Medulla oblongata (tissue), 1 donor: ENCODE results near the gene MRPS27.

Experiments used
- DNase-seq: peaks from one replicate; pipeline ENCODE4 v3.0.0-alpha.2; 2015; ENCODE audit errors: extremely low spot score

Gene MRPS27

GRCh38 chr5:72256536-72256935 lies 63.5 kb downstream of the MRPS27 start:
- DNase-seq: no peak

GRCh38 chr5:72255670-72256069 lies 64.4 kb downstream of the MRPS27 start:
- no peak for DNase-seq

GRCh38 chr5:72255237-72255636 lies 64.8 kb downstream of the MRPS27 start:
- DNase-seq: no peak

- no peak for DNase-seq
Measured at GRCh38 chr5:72252574-72253155, 67.4 kb downstream of the MRPS27 start.

GRCh38 chr5:72252008-72252407 lies 68.0 kb downstream of the MRPS27 start:
- DNase-seq: no peak

- DNase-seq: no peak
Measured at GRCh38 chr5:72251386-72251785, 68.7 kb downstream of the MRPS27 start.

GRCh38 chr5:72248410-72248981 lies 71.5 kb downstream of the MRPS27 start:
- DNase-seq: peak; percentile 82

- DNase-seq: peak; percentile 54
Measured at GRCh38 chr5:72246954-72247442, 73.0 kb downstream of the MRPS27 start.

GRCh38 chr5:72245951-72246532 lies 74.0 kb downstream of the MRPS27 start:
- peak; percentile 41 for DNase-seq

- DNase-seq: peak; percentile 40
Measured at GRCh38 chr5:72245546-72245945, 74.5 kb downstream of the MRPS27 start.

GRCh38 chr5:72244862-72245371 lies 75.1 kb downstream of the MRPS27 start:
- DNase-seq: peak; percentile 83

- no peak for DNase-seq
Measured at GRCh38 chr5:72243706-72244105, 76.3 kb downstream of the MRPS27 start.

GRCh38 chr5:72242796-72243475 lies 77.1 kb downstream of the MRPS27 start:
- DNase-seq: peak; percentile 46

GRCh38 chr5:72241346-72242003 lies 78.6 kb downstream of the MRPS27 start:
- DNase-seq: peak; percentile 93

- no peak for DNase-seq
Measured at GRCh38 chr5:72238712-72239445, 81.2 kb downstream of the MRPS27 start.

GRCh38 chr5:72237879-72238278 lies 82.2 kb downstream of the MRPS27 start:
- no peak for DNase-seq

- no peak for DNase-seq
Measured at GRCh38 chr5:72237415-72237814, 82.6 kb downstream of the MRPS27 start.

- no peak for DNase-seq
Measured at GRCh38 chr5:72235725-72236124, 84.3 kb downstream of the MRPS27 start.

- no peak for DNase-seq
Measured at GRCh38 chr5:72234868-72235267, 85.2 kb downstream of the MRPS27 start.

GRCh38 chr5:72234265-72234700 lies 85.8 kb downstream of the MRPS27 start:
- DNase-seq: no peak

GRCh38 chr5:72233835-72234234 lies 86.2 kb downstream of the MRPS27 start:
- no peak for DNase-seq
